HG03354 (cell line): ENCODE measurements around the gene CBLC.

Experiments
- ATAC-seq: cut with Tn5 transposase; IDR thresholded peaks from one replicate; pipeline ENCODE4 v1.9.1; 2021; ENCODE audit warnings: mild to moderate bottlenecking; ENCODE audit not compliant: unreplicated experiment, poor library complexity, severe bottlenecking

CBLC gene

DNA sequence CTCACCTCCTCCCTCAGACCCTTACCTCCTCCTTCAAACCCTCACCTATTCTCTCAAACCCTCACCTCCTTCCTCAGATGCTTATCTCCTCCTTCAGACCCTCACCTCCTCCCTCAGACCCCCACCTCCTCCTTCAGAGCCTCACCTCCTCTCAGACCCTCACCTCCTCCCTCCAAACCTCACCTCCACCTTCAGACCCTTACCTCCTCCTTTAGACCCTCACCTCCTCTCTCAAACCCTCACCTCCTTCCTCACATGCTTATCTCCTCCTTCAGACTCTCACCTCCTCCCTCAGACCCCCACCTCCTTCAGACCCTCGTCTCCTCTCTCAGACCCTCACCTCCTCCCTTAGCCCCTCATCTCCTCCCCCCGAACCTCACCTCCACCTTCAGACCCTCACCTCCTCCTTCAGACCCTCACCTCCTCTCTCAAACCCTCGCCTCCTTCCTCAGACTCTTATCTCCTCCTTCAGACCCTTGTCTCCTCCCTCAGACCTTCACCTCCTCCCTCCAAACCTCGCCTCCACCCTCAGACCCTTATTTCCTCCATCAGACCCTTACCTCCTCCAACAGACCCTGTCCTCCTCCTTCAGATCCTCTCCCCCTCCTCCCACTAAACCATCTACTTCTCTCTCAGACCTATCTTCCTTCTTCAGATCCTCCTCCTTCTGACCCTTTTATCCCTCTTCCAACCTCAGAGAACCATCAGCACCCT is 31.6 kb upstream of the CBLC start:
- no peak for ATAC-seq

DNA sequence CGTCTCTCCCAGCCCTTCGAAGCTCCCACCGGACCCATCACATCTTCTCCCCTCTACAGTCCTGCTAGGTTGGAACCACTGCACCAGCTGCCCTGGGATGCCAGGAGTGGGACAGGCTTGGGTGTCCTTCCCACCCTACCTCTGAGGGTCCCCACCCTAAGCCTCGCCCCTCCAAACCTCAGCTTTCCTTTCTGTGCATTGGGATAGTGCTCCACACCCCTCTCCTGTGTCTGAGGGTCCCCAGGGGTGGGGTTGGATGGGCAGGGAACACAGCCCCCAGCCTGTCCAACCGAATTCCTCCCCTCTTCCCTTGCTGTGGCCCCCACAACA is 31.1 kb upstream of the CBLC start:
- no peak for ATAC-seq

DNA sequence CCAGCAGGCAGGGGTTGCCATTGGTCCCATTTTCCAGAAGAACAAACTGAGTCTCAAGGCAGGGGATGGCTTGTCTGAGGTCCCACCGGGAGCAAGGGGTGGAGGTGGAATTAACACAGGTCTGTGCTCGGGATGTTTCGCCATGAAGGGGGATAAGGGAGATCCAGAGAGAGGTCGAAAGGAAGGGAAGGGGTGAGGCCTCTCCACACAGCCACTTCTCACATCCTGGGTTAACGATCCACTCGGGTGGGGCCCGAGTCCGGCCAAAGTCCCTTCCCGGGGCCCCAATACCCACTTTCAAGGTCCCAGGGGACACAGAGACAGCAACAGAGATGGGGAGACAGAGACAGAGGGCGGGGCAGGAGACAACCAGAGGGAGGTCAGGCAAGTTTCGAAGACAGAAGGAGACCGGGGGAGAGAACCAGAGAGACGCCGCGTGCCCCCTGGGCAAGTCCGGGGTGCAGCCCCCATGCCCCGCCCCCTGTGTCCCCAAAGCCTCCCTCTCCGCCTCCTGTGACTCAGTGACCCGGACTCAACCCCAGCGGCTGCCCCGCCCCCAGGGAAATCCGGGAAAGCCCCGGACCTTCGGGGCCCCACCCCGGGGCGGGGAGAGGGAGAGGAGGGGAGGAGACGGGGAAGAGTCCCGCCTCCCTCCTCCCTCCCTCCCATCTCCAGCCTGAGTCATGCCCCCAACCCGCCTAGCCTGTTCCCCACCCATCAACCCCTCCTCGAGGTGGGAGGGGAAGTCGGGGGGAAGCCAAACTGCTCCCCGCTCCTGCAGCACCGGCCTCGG is 30.5 kb upstream of the CBLC start:
- peak; percentile 47 for ATAC-seq

DNA sequence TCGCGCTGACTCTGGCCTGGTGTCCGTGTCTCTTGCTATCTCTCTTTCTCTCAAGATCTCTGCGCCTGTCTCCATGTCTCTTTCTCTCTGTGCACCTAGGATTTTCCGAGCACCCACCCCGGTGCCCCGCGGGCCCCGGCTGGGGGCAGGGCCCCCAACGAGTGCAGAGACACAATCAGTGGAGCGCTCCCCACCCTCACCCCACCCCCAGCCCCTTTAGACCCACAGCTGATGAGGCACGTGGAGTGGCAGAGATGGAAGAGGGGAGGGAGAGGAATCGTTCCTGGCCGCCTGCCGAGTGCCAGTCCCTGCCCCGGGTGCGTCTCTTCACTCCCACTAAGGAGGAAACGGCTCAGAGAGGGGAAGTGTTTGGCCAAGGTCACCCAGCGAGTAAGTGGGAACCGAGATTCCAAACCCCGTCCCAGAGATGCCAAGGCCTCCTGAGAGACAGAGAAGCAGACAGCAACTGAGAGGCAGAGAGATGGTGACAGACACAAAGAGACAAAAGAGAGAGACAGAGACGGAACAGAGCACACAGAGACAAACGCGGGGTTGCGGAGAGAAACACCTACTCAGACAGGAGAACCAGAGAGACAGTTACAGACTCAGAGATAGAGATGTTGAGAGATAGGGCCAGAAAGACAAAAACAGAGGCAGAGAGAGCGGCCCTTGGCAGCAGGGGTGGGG is 29.8 kb upstream of the CBLC start:
- peak; percentile 7 for ATAC-seq

DNA sequence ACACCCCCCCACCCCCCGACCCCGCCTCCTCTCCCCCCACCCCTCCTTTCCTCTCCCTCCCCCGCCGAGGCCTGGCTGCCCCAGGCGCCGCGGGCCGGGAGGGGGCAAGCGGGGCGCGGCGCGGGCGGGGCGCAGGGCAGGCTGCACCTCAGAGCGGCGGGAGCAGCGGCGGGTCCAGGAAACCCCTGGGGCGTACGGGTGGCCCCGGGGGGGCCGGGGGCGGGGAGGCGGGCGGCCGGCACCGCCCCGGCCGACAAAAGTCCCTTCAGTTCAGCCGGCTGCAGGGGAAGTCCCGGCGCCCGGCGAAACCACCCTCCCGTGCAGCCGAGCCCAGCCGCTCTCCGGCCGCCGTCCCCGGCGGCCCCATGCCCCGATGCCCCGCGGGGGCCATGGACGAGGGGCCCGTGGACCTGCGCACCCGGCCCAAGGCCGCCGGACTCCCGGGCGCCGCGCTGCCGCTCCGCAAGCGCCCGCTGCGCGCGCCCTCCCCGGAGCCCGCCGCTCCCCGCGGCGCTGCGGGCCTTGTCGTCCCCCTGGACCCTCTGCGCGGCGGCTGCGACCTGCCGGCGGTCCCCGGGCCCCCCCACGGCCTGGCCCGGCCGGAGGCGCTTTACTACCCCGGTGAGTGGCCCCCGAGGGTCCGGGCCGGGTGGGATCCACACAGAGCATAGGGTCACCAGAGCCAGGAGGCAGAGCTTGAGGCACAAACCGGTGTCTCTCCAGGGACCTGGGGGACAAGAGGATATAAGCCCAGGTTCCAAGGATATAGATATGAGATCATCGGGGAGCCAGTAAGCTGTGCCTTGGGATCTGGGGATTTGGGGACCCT is 29.1 kb upstream of the CBLC start, which contains the start of gene BCL3:
Gene BCL3, plus strand, starts transcription at position 283 of the 829 bp plus-strand sequence. Its CDS starts 83 bp downstream, at position 366.
- peak; percentile 28 for ATAC-seq

DNA sequence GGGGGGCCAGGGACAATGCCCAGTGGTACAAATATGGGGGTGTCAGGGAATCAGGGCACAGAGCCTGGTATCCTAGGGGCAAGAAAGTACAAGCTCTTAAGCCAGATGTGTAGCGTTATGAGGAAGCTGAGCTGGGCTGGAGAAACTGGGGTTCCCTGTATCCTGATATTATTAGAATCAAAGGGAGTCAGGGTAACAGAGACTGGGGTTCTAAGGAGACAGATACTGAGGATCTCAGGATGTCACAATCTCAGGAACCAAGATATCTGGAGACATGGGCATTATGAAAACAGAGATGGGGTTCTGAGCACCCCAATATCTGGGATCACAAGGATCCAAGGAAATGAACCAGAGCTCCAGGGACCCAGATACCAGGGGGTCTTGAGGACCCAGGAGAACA is 28.4 kb upstream of the CBLC start:
- no peak for ATAC-seq

DNA sequence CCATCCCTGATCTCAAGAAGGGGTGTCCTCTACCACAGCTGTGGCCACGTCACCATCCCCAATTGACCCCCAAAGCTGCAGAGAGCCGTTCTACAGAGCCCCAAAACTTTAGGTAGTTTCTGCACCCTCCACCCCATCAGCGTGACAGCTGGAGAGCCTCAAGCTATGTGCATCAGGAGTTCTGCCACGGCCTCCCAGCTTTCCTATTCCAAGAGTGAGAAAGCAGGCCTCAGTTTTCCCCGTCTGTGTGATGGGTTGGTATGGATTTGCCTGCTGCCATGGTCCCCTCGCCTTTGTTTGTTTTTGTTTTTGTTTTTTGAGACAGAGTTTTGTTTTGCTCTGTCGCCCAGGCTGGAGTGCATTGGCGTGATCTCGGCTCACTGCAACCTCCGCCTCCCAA is 27.7 kb upstream of the CBLC start:
- ATAC-seq = no peak

DNA sequence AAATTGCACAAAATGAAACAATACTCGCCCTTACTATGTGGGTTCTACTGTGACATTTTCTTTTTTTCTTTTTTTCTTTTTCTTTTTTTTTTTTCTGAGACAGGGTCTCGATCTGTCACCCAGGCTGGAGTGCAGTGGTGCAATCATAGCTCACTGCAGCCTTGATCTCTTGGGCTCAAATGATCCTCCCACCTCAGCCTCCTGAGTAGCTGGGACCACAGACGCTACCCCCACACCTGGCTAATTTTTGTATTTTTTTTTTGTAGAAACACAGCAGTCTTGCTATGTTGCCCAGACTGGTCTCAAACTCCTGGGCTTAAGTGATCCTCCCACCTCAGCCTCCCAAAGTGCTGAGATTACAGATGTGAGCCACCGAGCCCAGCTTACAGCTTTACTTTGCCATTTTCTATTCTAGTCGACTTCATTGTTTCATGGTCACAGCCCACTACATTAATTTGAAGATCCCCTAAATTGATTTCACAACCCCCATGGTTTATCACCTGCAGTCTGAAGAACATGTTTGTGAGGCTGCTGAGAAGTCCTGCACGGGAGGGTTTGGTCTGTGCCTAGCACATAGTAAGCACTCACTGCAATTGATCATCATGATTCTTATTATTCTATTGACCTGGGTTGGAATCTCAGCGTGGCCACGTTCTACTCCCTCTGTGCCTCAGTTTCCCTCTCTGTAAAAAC is 25.4 kb upstream of the CBLC start:
- no peak for ATAC-seq

DNA sequence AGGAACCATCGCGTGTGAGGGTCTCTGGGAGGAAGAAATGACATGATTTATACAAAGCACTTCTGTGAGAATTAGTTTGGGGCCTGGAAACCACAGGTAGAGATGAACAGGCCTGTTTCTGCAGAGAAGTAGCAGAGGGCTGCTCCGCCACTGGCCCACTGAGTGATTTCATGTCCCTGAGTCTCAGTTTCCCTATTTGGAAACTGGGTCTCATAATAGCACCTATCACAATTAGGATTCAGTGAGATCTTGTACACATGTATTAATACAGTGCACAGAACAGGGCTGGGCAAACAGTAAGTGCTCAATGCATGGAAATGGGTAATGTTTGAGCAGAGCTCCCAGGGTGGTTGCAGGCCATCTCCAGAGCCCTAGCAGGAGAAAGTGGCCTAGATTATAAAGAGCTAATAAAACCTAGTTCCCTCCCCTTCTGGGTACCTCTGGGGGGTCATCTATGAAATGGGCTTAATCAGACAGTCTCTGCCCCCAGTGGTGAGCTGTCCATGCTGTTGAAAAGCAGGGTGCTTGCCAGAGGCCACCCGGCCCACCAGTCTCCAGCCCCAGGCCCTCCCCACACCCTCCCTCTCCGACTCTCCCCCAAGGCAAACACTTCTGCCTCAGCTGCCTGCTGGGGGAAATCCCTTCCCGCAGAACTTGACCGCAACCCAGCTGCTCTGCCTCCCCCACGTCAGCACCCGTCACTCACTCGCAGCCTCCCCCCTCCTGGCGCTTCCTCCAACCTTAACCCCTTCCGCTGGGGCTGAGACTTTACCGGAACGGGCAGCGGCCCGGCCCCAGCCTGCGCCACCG is 24.7 kb upstream of the CBLC start:
- ATAC-seq = peak; percentile 77

DNA sequence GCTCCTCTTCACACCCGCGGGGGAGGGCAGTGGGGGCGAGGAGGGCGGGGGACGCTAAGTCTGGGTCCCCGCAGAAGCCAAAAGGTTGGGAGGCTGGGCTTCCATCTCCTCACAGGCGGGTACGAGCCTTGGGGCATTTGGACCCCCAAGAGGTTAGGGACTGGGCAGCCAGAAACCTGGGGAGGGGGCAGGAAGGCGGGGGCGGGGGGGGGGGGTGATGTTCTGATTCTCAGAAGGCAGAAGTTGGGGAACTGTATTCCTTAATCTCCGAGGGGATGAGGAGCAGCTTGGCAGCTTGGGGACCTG is 24.1 kb upstream of the CBLC start:
- ATAC-seq = no peak

DNA sequence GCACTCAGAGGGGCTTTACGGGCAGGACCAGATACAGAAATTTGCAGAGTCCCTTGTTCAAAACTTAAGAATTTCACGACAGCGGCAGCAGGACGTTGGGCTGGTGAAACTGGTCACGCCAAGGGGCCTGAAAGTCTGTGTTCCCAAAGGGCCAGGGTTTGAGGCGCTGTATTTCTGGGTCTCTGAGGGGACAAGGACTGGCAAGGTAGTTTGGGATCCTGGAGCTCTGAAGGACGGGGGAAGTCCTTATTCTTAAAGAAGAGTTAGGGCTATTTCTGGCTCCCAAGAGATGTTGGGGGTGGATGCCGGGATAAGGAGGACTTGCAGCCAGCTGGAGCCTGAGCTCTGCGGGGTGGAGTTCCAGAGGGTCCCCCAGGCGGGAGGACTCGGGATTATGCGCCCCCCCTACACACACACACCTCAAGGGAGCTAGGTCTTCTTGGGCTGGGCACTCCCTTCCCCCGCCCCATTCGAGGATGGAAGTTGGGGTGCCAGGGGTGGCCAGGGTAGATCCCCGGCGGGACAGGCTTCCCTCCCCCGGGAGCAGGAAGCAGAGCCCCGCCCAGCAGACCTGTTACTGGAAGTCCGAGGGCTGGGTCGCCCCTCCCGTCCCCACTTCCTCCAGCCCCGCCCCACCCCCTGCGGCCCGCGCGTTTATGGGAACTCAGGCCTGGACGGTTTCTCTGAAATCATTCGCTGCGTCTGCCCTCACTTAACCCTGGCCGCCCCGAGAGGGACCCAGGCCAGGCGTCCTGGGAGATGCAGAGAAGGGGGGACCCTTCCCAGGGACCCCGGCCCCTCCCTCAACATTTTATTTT is 23.5 kb upstream of the CBLC start:
- ATAC-seq = peak; percentile 27

DNA sequence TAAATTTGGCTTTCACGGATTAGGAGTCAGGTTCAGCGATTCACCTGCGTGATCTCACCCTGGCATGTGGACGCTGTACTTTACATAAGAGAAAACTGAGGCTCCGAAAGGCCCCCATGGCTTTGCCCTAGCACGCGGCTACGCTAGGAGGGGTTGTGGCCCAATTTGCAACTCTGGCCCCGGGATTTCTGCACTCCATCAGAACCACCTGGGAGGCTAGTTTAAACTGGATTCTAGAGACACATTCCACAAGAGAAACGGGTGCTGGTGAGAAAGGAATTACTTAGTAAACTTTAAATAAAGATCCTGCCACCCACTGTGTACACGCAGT is 23.0 kb upstream of the CBLC start:
- ATAC-seq = no peak

DNA sequence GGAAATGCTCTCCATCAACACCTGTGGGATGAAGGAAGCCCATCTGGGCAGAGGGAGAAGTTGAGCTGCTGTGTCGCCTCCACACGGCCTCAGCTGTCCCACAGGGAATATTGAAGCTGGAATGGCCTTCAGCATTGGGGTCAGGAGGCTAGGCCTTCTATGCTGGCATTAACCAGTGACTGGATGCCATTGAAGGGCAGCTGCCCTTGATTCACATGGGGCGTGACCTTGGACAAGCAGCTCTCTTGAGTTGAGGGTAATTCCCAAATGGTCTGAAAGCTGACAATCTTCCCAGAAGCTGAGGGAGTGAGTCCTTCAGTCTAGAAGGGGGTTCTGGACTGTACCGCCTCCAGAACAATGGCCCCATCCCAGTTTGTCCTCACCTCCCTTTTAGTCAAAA is 22.5 kb upstream of the CBLC start:
- ATAC-seq = no peak

DNA sequence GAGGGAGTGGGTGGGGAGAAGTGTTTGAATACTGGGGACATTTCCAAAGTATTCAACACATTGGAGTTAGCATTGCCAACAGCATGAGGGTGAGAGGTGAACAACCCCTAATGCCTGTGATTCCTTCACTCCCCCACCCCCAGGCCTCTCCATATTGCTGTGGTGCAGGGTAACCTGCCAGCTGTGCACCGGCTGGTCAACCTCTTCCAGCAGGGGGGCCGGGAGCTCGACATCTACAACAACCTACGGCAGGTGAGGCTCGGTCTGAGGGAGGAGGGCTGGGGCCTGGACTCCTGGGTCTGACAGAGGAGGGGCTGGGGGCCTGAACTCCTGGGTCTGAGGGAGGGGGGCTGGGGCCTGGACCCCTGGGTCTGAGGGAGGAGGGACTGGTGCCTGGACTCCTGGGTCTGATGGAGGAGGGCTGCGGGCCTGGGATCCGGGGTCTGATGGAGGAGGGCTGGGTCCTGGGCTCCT is 21.6 kb upstream of the CBLC start:
- no peak for ATAC-seq

DNA sequence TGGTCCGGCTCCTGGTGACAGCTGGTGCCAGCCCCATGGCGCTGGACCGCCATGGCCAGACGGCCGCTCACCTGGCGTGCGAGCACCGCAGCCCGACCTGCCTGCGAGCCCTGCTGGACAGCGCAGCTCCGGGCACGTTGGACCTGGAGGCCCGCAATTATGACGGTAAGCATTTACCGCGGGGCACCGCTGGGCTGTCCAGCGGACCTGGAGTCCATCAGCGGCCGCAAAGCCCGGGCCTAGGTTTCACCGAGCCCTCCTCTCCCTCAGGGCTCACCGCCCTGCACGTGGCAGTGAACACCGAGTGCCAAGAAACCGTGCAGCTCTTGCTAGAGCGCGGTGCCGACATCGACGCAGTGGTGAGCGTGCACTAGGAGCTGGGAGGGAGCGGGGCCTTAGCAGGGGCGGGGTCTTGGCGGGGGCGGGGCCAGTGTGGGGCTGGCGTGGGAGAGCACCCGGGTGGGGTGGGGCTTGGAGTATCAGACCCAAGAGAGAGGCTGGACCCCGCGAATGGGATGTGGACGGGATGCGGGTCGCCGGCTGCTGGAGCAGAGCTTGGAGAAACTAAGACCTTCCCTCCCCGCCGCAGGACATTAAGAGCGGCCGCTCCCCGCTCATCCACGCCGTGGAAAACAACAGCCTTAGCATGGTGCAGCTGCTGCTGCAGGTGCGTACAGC is 20.5 kb upstream of the CBLC start:
- no peak for ATAC-seq

DNA sequence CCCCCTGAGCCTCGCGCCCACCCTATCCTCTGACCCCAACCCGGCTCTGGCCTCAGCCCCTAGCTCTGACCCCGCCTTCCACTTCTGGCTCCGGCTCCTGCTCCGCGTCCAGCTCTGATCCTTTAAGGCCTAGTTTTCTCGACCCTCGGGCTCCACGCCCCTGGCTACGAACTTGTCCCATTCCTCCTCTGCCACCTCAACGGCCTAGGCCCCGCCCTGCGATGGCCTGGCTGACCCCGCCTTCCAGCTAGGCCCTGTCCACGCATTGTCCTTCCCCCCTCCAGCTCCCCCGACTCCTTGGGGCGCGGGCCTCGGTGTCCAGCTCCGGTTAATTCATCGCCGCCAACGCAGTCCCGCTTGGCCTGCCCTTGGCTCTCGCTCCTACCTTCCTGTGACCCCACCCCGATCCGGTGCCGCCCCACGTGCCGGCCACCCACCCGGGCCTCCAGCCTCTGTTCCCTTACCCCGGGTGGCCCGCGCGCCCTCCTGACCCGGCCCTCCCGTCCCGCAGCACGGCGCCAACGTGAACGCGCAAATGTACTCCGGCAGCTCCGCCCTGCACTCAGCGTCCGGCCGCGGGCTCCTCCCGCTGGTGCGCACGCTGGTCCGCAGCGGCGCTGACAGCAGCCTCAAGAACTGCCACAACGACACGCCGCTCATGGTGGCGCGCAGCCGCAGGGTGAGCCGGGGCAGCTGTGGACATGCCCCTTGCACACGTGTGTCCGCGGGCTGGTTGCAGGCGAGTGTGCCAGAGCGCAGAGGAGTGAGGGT is 19.8 kb upstream of the CBLC start:
- no peak for ATAC-seq

DNA sequence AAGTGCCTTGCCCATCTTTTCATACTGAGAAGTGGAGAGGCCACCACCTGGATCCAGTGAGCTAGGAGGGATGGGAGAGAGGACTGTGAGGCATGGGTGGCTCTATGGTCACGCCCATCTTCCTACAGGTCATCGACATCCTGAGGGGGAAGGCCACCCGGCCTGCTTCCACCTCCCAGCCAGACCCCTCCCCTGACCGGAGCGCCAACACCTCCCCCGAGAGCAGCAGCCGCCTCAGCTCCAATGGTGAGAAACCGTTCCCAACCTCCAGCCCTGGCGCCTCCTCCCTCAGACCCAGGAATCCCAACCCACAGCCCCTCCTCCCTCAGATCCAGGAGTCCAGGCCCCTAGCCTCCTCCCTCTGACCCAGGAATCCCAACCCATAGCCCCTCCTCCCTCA is 19.1 kb upstream of the CBLC start:
- ATAC-seq = no peak
